ENCODE results near the gene CD59. TPM values are rescaled to one million over a fixed set of nuclear protein-coding genes. Genes with fewer than 3 reads are reported as not detected.

Gene CD59
- total RNA-seq, 3 donors from 2014 or later, result 317 to 382 (median 381) TPM

DNA sequence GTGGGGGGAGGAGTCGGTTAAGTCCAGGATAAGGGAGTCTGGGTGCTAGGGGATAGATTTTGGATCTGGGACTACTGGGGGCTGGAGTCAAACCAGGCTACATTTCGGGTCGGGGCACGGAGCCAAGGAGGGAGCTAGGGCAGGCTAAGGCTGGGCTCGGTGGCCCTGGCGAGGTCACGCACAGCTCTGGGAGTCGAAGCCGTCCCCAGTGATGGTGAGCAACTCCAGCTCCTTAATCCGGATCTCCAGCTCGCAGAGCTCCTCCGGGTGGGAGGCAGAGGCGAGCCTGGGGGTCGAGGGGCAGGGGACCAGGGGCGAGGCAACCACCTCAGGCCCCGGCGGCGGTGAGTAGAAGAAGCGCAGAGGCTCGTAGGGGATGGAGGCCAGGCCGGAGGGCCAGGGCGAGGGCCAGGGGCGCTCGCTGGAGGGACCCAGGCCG, 36.1 kb downstream of the CD59 start:
- no peak overlapping the region for H3K4me3 ChIP-seq
- DNase-seq (peak; percentile 57 to 74 (median 71)), ATAC-seq (no peak)
- no peaks in the 10 kb centered on the region for H3K36me3 ChIP-seq (ENCODE audit: low read depth)
- H3K4me1 ChIP-seq (ENCODE audit: low read depth), result peaks cover 32% of the 10 kb centered on the region
- no peaks in the 10 kb centered on the region for H3K9me3 ChIP-seq
- TF ChIP-seq, protein P1, sequence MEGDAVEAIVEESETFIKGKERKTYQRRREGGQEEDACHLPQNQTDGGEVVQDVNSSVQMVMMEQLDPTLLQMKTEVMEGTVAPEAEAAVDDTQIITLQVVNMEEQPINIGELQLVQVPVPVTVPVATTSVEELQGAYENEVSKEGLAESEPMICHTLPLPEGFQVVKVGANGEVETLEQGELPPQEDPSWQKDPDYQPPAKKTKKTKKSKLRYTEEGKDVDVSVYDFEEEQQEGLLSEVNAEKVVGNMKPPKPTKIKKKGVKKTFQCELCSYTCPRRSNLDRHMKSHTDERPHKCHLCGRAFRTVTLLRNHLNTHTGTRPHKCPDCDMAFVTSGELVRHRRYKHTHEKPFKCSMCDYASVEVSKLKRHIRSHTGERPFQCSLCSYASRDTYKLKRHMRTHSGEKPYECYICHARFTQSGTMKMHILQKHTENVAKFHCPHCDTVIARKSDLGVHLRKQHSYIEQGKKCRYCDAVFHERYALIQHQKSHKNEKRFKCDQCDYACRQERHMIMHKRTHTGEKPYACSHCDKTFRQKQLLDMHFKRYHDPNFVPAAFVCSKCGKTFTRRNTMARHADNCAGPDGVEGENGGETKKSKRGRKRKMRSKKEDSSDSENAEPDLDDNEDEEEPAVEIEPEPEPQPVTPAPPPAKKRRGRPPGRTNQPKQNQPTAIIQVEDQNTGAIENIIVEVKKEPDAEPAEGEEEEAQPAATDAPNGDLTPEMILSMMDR (IDR thresholded peaks at IDR 0.05), result no peak
- intact Hi-C loops (cut with DNase I, micrococcal nuclease), result no loop called here

GRCh38 chr11:33699515-33700062, 36.6 kb downstream of the CD59 start:
- Histone ChIP-seq H3K36me3 (ENCODE audit: low read depth) (no peaks in the 10 kb centered on the region), H3K4me3 (no peak overlapping the region), H3K4me1 (ENCODE audit: low read depth) (peaks cover 31% of the 10 kb centered on the region), H3K9me3 (no peaks in the 10 kb centered on the region)
- peak in 2 of 3 donors; percentile 62 to 66 for DNase-seq
- ATAC-seq, result peak; percentile 54
- intact Hi-C loops (cut with DNase I, micrococcal nuclease), result no loop called here
- TF ChIP-seq, protein P1 (IDR thresholded peaks at IDR 0.05), result no peak

GRCh38 chr11:33698921-33699320, 37.3 kb downstream of the CD59 start:
- DNase-seq, result no peak
- TF ChIP-seq, protein P1 (IDR thresholded peaks at IDR 0.05), result no peak
- no peak overlapping the region for H3K4me3 ChIP-seq
- H3K36me3 ChIP-seq (ENCODE audit: low read depth), result no peaks in the 10 kb centered on the region
- H3K9me3 ChIP-seq, result no peaks in the 10 kb centered on the region
- no peak for ATAC-seq
- peaks cover 24% of the 10 kb centered on the region for H3K4me1 ChIP-seq (ENCODE audit: low read depth)
- intact Hi-C loops (cut with DNase I, micrococcal nuclease), result no loop called here

- H3K4me1 ChIP-seq (ENCODE audit: low read depth), result peaks cover 18% of the 10 kb centered on the region
- intact Hi-C loops (cut with DNase I, micrococcal nuclease), result no loop called here
- TF ChIP-seq, protein P1 (IDR thresholded peaks at IDR 0.05), result no peak
Measured at GRCh38 chr11:33697997-33698396, 38.2 kb downstream of the CD59 start.

GRCh38 chr11:33696931-33697638, 39.1 kb downstream of the CD59 start:
- intact Hi-C loops (cut with DNase I, micrococcal nuclease), result no loop called here
- DNase-seq (no peak), ATAC-seq (no peak)
- H3K9me3 ChIP-seq, result no peaks in the 10 kb centered on the region
- H3K4me1 ChIP-seq (ENCODE audit: low read depth), result peaks cover 19% of the 10 kb centered on the region
- TF ChIP-seq, protein P1 (IDR thresholded peaks at IDR 0.05), result no peak
- no peak overlapping the region for H3K4me3 ChIP-seq
- no peaks in the 10 kb centered on the region for H3K36me3 ChIP-seq (ENCODE audit: low read depth)

More at GRCh38 chr11:33697997-33698396, 38.2 kb downstream of the CD59 start:
- DNase-seq, result no peak
- H3K36me3 ChIP-seq (ENCODE audit: low read depth), result no peaks in the 10 kb centered on the region
- H3K4me3 ChIP-seq, result no peak overlapping the region
- no peaks in the 10 kb centered on the region for H3K9me3 ChIP-seq
- no peak for ATAC-seq
